Fibroblast of skin of left quadriceps (primary cell): ENCODE data around the gene GTPBP3.
A peak's percentile ranks its signal among the peaks of the same experiment; 100 is the strongest.

Experiments used
- DNase-seq, 2 experiments: peaks; one replicate each; pipeline ENCODE4 v3.0.0-alpha.2; 2013; ENCODE audit warnings: low read depth in 2 of 2

The GTPBP3 gene

DNA sequence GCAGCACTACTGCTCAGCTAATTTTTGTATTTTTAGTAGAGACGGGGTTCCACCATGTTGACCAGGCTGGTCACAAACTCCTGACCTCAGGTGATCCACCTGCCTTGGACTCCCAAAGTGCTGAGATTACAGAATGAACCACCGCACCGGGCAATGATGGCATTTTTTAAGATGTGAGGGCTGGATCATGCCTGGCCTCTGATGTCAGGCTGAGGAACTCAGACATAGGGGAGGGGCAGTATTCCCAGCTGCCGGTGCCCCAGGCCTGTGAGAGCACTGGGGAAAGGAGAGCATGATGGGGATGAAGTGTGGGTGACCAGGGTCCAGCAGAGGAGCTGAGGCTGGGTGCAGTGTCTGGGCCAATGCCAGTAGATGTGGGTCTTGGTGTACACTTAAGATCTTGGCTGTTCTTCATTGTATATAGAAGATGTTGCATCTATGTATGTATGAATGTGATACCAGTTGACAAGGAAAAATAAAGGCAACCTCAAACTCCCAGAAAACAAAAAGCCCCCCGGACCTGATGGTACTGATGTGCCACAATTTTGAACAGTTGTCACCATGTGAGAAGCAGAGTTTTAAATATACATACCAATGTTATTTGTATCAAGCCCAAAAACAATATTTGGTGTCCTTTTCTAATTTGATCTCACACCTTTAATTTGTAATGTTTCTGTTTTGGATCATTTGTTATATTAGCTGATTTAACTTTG lies 43.2 kb downstream of the GTPBP3 start:
- no peak for DNase-seq

- DNase-seq: peak in 1 of 2 experiments; percentile 20
Measured at GRCh38 chr19:17385878-17386611, 48.7 kb downstream of the GTPBP3 start.

DNA sequence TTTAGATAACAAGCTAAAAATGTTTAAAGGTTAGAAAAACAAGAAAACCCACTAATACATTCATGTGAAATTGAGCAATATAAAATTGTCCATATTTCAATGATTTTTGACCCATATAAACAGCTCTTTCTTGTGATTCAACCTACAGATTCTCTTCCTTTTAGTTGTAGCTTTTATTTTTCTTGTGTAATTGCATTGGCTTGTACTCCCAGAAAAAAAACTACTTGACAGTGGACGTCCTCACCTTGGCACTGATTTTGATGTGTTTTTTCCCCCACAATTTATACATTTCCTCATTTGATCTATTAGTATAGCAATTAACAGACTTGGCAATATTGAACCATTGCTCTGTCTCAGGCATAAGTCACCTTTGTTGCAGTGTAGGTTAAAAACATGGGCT lies 51.9 kb downstream of the GTPBP3 start:
- DNase-seq: no peak

- no peak for DNase-seq
Measured at GRCh38 chr19:17389957-17390664, 52.8 kb downstream of the GTPBP3 start.

DNA sequence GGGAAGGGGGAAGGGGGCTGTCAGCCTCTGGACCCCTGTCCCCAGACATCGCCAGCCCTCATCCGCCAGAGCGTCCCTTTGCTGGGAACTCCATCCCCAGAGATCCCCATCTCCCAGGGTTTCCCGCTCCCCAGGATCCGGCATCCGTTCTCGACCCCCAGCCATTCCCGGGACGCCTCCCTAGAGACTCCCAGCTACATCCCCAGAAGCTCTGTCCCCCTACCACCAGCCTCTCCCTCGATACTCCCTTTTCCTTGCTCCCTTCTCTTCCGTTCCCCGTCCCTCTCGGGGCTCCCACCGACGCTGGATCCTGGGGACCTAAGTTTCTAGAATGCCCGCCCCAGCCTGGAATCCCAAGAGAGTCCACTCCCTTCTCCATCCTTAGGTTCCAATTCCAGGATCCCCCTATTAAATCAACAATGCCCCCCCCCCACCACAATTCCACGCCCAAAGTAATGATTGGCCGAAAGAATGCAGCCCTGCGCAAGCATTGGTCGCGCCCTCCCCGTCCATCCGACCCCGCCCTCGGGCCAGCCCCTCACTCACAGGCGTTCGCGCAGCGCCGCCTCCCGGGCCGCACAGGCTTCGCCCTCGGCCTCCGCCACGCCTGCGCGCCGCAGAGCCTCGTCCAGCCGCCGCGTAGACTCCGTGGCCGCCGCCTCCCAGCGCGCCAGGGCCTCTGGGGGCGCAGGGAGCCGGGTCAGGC lies 53.5 kb downstream of the GTPBP3 start:
- peak; percentile 74 to 80 for DNase-seq

DNA sequence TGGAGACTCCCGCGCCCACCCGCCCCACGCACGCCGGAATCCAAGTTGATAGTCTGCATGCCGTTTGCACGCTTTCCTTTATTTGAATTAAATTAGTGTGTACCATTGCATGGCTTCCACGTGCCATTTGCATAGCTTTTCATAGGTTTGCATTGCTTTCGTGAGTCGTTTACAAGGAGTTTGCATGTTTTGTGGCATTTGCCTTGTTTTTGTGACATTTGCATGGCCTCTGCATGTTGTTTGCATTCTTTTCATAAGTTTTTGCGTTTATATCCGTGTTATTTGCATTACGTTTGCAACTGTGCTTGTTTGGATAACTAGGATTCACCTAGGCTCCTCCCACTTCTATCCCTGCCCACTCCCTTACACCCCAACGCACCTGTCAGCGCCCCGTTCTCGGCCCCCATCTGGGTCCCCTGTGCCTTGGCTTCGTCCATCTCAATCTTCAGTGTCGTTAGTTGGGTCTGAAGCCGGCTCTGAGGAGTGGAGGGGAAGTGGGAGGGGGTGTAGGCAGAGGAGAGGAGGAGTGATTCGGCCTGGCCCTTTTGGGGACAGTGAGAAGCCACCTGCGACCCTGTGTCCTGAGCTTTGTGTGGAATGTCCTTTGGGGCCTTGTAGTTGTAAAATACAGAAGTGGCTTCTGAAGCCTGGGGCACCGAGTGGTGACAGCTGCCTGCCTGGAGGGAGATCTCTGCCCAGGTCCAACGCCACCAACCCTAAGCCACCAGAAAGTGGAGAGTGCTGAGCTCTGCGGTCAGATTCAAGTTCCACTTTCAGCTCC lies 54.2 kb downstream of the GTPBP3 start:
- no peak for DNase-seq
